KMS-11 (cell line): ENCODE data around the gene DPP7.
"Not testable (repeated sequence)": the region's sequence is repeated elsewhere in the genome, so short reads cannot be mapped to it uniquely, and the experiment has no call there.

Source experiments
- H2AFZ ChIP-seq: fragments of 200-600 bp; sonication (generic); 2 replicates; pipeline ENCODE4 v1.6.1; 2016; ENCODE audit warnings: antibody characterized with exemption, mixed run types, low read depth
- H3K27ac ChIP-seq: fragments of 200-600 bp; sonication (generic); 2 replicates; pipeline ENCODE4 v1.6.1; 2016; ENCODE audit warnings: mild to moderate bottlenecking, mixed run types
- H3K27me3 ChIP-seq: fragments of 200-600 bp; sonication (generic); 2 replicates; pipeline ENCODE4 v1.6.1; 2017; ENCODE audit warnings: mild to moderate bottlenecking, low read depth, mixed run types, moderate library complexity; ENCODE audit not compliant: insufficient read depth
- H3K36me3 ChIP-seq: fragments of 200-600 bp; sonication (generic); 2 replicates; pipeline ENCODE4 v1.6.1; 2017; ENCODE audit warnings: mild to moderate bottlenecking, mixed run types; ENCODE audit not compliant: insufficient read depth
- H3K4me1 ChIP-seq: fragments of 200-600 bp; sonication (generic); 2 replicates; pipeline ENCODE4 v1.6.1; 2016; ENCODE audit warnings: mild to moderate bottlenecking, low read depth, mixed run types; ENCODE audit not compliant: poor library complexity, severe bottlenecking
- H3K4me2 ChIP-seq: fragments of 200-600 bp; sonication (generic); 2 replicates; pipeline ENCODE4 v1.7.0; 2016; ENCODE audit warnings: mild to moderate bottlenecking, mixed run types
- H3K4me3 ChIP-seq: fragments of 200-600 bp; sonication (generic); IDR thresholded peaks from 2 replicates; pipeline ENCODE4 v1.6.1; 2017; ENCODE audit warnings: low read depth, low read length, mixed read lengths; ENCODE audit not compliant: insufficient read depth
- H3K79me2 ChIP-seq: fragments of 200-600 bp; sonication (generic); 2 replicates; pipeline ENCODE4 v1.6.1; 2016; ENCODE audit warnings: low read depth, mixed run types; ENCODE audit not compliant: insufficient read depth
- H3K9ac ChIP-seq: fragments of 200-600 bp; sonication (generic); 2 replicates; pipeline ENCODE4 v1.6.1; 2016; ENCODE audit warnings: mild to moderate bottlenecking, mixed run types
- H4K20me1 ChIP-seq: fragments of 200-600 bp; sonication (generic); 2 replicates; pipeline ENCODE4 v1.6.1; 2016; ENCODE audit warnings: mild to moderate bottlenecking, mixed run types; ENCODE audit not compliant: insufficient read depth
- TF ChIP-seq, protein P1 (sequence below): fragments of 200-600 bp; sonication (generic); conservative IDR thresholded peaks from 2 replicates; pipeline ENCODE4 v1.6.1; 2017; ENCODE audit warnings: low read depth, mild to moderate bottlenecking, antibody characterized with exemption, low read length, moderate library complexity, mixed read lengths

DPP7 gene

DNA sequence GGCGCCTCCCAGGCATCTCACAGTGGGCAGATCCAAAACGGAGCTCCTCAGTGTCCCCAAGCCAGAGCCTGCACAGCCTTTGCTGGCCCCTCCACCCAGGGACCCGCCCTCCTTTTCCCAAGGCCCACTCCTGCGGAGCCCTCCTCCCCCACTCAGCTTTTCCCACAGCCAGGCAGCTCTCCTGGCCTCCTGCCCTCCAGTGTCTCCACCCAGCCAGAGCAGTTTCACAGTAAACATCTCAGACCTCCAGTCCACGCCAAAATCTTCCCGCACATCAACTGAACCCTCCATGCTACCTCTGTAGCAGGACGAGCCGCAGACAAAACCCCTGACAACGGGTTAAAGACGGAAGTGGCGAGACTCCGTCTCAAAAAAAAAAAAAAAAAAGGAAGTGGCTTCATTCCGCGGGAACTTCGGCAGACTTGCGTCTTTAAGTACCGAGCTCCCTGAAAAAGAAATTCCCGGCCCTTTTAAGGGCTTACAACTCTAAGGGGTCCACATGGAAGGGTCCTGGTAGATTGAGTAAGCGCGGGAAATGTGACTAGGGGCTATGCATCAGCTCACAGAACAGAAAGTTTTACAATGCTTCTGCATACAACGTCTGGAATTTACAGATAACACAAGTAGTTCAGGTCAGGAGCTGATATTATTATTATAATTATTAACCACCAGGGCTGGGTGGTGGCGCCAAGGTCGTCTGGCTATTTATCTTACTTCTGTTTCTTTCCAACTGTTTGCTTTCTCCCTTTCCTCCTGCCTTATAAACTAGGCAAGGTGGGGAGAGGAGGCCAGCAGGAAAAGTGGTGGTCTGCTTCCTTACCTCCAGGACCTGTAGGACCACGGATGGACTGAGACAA is 13.0 kb upstream of the DPP7 start:
- Histone ChIP-seq H3K27me3 (peaks cover 92% of the 10 kb centered on the region), H3K4me2 (peak overlapping the region; percentile 53), H4K20me1 (no peaks in the 10 kb centered on the region), H3K36me3 (no peaks in the 10 kb centered on the region), H3K4me3 (no peak overlapping the region), H3K9ac (no peak overlapping the region; the same call in 1 of the 2 replicates), H2AFZ (peak overlapping the region; percentile 80), H3K27ac (no peak overlapping the region), H3K79me2 (no peaks in the 10 kb centered on the region), H3K4me1 (peaks cover 16% of the 10 kb centered on the region)
- TF ChIP-seq, protein P1, sequence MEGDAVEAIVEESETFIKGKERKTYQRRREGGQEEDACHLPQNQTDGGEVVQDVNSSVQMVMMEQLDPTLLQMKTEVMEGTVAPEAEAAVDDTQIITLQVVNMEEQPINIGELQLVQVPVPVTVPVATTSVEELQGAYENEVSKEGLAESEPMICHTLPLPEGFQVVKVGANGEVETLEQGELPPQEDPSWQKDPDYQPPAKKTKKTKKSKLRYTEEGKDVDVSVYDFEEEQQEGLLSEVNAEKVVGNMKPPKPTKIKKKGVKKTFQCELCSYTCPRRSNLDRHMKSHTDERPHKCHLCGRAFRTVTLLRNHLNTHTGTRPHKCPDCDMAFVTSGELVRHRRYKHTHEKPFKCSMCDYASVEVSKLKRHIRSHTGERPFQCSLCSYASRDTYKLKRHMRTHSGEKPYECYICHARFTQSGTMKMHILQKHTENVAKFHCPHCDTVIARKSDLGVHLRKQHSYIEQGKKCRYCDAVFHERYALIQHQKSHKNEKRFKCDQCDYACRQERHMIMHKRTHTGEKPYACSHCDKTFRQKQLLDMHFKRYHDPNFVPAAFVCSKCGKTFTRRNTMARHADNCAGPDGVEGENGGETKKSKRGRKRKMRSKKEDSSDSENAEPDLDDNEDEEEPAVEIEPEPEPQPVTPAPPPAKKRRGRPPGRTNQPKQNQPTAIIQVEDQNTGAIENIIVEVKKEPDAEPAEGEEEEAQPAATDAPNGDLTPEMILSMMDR: no peak

DNA sequence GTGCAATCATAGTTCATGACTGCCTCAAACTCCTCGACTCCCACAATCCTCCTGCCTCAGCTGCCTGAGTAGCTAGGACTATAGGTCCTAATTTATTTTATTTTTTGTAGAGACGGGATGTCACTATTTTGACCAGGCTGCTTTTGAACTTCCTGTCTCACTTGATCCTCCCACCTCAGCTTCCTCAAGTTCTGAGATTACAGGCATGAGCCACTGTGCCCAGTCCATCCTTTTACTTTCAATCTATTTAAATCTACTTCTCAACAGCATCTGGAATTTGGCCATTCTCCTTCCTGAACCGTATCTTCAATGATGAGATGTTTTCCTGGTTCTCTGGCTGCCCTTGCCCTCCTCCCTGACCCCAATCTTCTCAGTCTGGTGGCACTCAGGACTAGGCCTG is 12.3 kb upstream of the DPP7 start:
- no peaks in the 10 kb centered on the region for H3K79me2 ChIP-seq
- H3K9ac ChIP-seq: no peak overlapping the region
- peaks cover 93% of the 10 kb centered on the region for H3K27me3 ChIP-seq
- H3K4me3 ChIP-seq: no peak overlapping the region
- peaks cover 21% of the 10 kb centered on the region for H3K4me1 ChIP-seq
- peak overlapping the region; percentile 53 for H3K4me2 ChIP-seq
- no peaks in the 10 kb centered on the region for H3K36me3 ChIP-seq
- H2AFZ ChIP-seq: peak overlapping the region; percentile 80
- TF ChIP-seq, protein P1: no peak
- H4K20me1 ChIP-seq: no peaks in the 10 kb centered on the region
- H3K27ac ChIP-seq: no peak overlapping the region

DNA sequence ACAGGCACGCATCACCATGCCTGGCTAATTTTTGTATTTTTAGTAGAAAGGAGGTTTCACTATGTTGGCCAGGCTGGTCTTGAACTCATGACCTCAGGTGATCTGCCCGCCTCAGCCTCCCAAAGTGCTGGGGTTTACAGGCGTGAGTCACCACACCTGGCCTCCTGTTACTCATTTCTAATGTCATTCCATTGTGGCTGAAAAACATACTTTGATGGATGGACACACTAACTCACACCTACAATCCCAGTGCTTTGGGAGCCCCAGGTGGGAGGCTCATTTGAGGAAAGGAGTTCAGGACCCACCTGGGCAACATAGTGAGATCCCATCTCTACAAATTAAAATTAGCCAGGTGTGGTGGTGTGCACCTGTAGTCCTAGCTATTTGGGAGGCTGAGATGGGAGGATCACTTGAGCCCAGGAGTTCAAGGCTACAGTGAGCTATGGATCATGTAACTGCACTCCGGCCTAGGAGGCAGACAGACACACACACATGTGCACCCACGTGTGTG is 9.5 kb upstream of the DPP7 start:
- Histone ChIP-seq H3K27me3 (peaks cover 93% of the 10 kb centered on the region), H3K4me1 (peaks cover 36% of the 10 kb centered on the region)
- H3K9ac ChIP-seq, H3K4me2 ChIP-seq, H3K79me2 ChIP-seq, H3K27ac ChIP-seq, H4K20me1 ChIP-seq, H3K36me3 ChIP-seq, H3K4me3 ChIP-seq, H2AFZ ChIP-seq: not testable (repeated sequence)

DNA sequence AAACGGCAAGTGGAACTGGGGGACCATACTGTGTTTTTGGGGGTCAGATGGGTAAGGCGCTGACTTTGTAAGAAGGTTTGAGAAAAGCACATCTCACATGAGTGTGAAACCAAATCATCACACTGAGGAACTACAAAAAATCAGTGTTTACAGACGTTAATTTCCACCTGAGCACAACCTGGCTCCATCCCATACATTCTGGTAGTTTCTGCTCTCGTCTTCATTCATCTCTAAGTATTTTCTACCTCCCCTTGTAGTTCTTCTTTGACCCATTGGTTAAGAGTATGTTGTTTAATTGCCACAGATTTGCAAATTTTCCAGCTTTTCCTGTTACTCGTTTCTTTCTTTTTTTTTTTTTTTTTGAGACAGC is 8.9 kb upstream of the DPP7 start:
- Histone ChIP-seq H3K27me3 (peaks cover 88% of the 10 kb centered on the region), H3K4me3 (no peak overlapping the region), H3K79me2 (no peaks in the 10 kb centered on the region), H4K20me1 (no peaks in the 10 kb centered on the region), H3K36me3 (no peaks in the 10 kb centered on the region), H3K4me1 (peaks cover 38% of the 10 kb centered on the region), H3K4me2 (no peak overlapping the region; the same call in 1 of the 2 replicates), H3K27ac (no peak overlapping the region), H3K9ac (no peak overlapping the region), H2AFZ (no peak overlapping the region)
- TF ChIP-seq, protein P1: no peak

DNA sequence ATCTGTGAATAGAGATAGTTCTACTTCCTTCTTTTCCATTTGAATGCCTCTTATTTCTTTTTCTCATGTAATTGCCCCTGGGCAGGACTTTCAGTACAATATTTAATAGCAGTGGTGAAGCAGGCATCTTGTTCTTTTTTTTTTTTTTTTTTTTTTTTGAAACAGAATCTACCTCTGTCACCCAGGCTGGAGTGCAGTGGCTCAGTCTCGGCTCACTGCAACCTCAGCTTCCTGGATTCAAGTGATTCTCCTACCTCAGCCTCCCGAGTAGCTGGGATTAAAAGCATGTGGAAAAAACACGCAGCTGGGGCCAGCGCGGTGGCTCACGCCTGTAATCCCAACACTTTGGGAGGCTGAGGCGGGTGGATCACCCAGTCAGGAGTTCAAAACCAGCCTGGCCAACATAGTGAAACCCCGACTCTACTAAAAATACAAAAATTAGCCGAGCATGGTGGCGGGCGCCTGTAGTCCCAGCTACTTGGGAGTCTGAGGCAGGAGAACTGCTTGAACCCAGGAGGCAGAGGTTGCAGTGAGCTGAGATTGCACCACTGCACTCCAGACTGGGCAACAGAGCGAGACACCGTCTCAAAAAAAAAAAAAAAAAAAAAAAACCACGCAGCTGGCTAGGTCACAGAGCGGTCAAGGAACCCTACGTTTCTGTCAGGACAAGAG is 8.4 kb upstream of the DPP7 start:
- H3K4me3 ChIP-seq, H2AFZ ChIP-seq, H4K20me1 ChIP-seq, H3K27ac ChIP-seq, H3K79me2 ChIP-seq, H3K36me3 ChIP-seq, H3K9ac ChIP-seq, H3K4me2 ChIP-seq: not testable (repeated sequence)
- peaks cover 38% of the 10 kb centered on the region for H3K4me1 ChIP-seq
- H3K27me3 ChIP-seq: peaks cover 87% of the 10 kb centered on the region

DNA sequence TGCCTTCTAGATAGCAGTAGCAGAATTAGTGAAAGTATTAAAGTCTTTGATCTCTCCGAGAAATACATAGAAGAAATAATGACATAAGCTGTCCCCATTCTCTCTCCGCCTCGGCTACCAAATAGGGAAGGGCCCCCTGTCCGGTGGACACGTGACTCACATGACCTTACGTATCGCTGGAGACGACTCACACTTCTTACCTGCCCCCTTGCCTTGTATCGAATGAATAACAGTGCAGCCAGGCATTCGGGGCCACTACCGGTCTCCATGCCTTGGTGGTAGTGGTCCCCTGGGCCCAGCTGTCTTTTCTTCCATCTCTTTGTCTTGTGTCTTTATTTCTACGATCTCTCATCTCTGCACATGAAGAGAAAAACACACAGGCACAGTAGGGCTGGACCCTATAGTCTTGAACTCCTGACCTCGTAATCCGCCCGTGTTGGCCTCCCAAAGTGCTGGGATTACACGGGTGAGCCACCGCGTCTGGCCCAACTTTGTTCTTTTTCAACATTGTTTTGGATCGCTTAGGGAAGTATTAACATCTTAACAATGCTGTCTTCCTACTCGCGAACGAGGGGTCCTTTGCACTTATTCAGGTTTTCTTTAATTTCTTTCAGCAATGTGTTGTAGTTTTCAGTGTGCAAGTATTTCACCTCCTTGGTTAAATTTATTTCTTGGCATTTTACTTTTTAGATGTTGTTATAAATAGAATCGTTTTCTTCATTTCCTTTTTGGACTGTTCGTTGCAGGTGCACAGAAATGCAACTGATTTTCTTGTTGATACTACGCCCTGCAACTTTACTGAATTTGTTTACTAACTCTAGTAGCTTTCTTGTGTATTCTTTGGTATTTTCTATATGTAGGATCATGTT is 7.6 kb upstream of the DPP7 start:
- H2AFZ ChIP-seq, H4K20me1 ChIP-seq, H3K36me3 ChIP-seq, H3K4me3 ChIP-seq, H3K4me2 ChIP-seq, H3K9ac ChIP-seq, H3K27ac ChIP-seq, H3K79me2 ChIP-seq: not testable (repeated sequence)
- H3K4me1 ChIP-seq: peaks cover 32% of the 10 kb centered on the region
- H3K27me3 ChIP-seq: peaks cover 87% of the 10 kb centered on the region

DNA sequence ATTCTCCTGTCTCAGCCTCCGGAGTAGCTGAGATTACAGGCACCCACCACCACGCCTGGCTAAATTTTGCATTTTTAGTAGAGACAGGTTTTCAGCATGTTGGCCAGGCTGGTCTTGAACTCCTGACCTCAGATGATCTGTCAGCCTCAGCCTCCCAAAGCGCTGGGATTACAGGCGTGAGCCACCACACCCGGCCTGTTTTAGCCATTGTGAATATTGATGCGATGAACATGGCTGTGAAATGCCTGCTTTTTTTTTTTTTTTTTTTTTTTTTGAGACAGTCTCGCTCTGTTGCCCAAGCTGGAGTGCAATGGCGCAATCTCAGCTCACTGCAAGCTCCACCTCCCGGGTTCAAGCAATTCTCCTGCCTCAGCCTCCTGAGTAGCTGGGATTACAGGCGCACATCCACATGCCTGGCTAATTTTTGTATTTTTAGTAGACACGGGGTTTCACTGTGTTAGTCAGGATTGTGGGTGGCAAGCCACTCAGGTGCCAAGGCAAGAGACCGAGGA is 3.6 kb upstream of the DPP7 start:
- not testable (repeated sequence) for H2AFZ ChIP-seq, H3K27ac ChIP-seq, H3K79me2 ChIP-seq, H3K36me3 ChIP-seq, H3K4me3 ChIP-seq, H3K4me2 ChIP-seq, H3K9ac ChIP-seq, H4K20me1 ChIP-seq
- Histone ChIP-seq H3K27me3 (peaks cover 72% of the 10 kb centered on the region), H3K4me1 (peaks cover 26% of the 10 kb centered on the region)
